Kidney (tissue), 14 donors: ENCODE data around the gene TNFRSF18. TPM values are rescaled to one million over a fixed set of nuclear protein-coding genes. Genes with fewer than 3 reads are reported as not detected.

Experiments used
- DNase-seq, 5 donors: peaks; one replicate each; pipeline ENCODE4 v3.0.0-alpha.2; 2013 to 2020
- FAIRE-seq: peaks from 2 replicates; lab custom pipeline; 2012; peaks lifted over from hg19 to GRCh38; lab: Jason Lieb, UNC
- H3K27ac ChIP-seq, 2 donors: one replicate each; pipeline ENCODE4 v1.7.0; 2013; ENCODE audit warnings: low read depth in 2 of 2, low read length in 2 of 2, inconsistent platforms in 1 of 2
- H3K27me3 ChIP-seq: one replicate; pipeline ENCODE4 v1.7.1; 2013; ENCODE audit warnings: low read length, inconsistent platforms; ENCODE audit not compliant: control insufficient read depth, insufficient read depth
- H3K36me3 ChIP-seq, 3 donors: one replicate each; pipeline versions ENCODE4 v1.7.0 to v1.7.1; 2013; ENCODE audit warnings: low read length in 3 of 3, control low read depth in 1 of 3, inconsistent platforms in 1 of 3; ENCODE audit not compliant: insufficient read depth in 3 of 3, control insufficient read depth in 2 of 3
- H3K4me1 ChIP-seq, 3 donors: one replicate each; pipeline versions ENCODE4 v1.7.0 to v1.7.1; 2013; ENCODE audit warnings: low read length in 3 of 3, inconsistent platforms in 1 of 3, low read depth in 1 of 3; ENCODE audit not compliant: control insufficient read depth in 2 of 3, insufficient read depth in 2 of 3
- H3K4me3 ChIP-seq, 3 donors: one replicate each; pipeline versions ENCODE4 v1.7.0 to v1.8.1; 2013; ENCODE audit warnings: low read length in 3 of 3, control low read depth in 1 of 3, inconsistent platforms in 1 of 3
- H3K9ac ChIP-seq, 3 donors: one replicate each; pipeline versions ENCODE4 v1.7.0 to v1.7.1; 2013; ENCODE audit warnings: low read length in 3 of 3, control low read depth in 1 of 3, inconsistent platforms in 1 of 3
- H3K9me3 ChIP-seq, 3 donors: one replicate each; pipeline versions ENCODE4 v1.7.0 to v1.7.1; 2013; ENCODE audit warnings: low read length in 3 of 3, control low read depth in 1 of 3, inconsistent platforms in 1 of 3; ENCODE audit not compliant: control insufficient read depth in 2 of 3, insufficient read depth in 1 of 3
- intact Hi-C: fragments of 100-400 bp; cut with DNase I; formaldehyde crosslinking; loops from one replicate; pipeline ENCODE4 v1.11.1; 2022
- polyA plus RNA-seq: library from polyadenylated mRNA; stranded (reverse); fragments of 350-450 nt; fragmentation: Illumina TruSeq; extraction: RNeasy Lipid Tissue Mini Kit (QIAGEN cat#74804); gene quantifications from one replicate; pipeline ENCODE4 v1.2.3, GENCODE V29; 2014; ENCODE audit warnings: low read depth, low replicate concordance; ENCODE audit not compliant: insufficient read depth
- total RNA-seq: library from RNA; stranded (reverse); fragmentation: NEBNext Ultra II Directional; extraction: Animal tissue kit (Norgen Biotek cat#: 25700); gene quantifications from one replicate; pipeline ENCODE4 v1.2.1, GENCODE V29; 2021
- TF ChIP-seq, protein P1 (sequence below): IDR thresholded peaks from 3 replicates; pipeline ENCODE4 v1.5.1; 2012; ENCODE audit warnings: mild to moderate bottlenecking, moderate library complexity, borderline replicate concordance; ENCODE audit not compliant: insufficient read depth; ENCODE audit errors: extremely low read depth
- donor health status: control.
- donor health status: control.
- donor health status: control.
- donor health status: control.
- donor health status: control.
- donor health status: DM: yes; HTN: yes; CAD: no.
- donor health status: Normal renal cell carcinoma (clear cell type).

Gene TNFRSF18
- total and polyA plus RNA-seq, 2 donors from 2014 or later: 8.1 TPM; not detected in 1

DNA sequence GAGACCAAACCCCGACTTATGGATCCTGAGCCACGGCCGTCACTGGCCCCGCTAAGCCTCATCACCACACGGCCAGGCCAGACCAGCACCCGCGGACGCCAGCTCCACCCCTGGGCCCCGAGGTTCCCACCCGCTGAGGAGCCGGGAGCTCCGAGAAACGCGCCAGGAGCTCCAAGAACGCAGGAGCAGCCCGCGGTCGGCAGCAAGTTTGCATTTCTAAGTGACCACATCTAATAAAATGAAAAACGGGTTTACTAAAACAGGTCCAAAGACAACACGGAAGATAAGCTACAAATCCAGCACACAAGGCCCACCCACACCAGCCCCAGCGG is 48.2 kb upstream of the TNFRSF18 start:
- intact Hi-C loops: no loop called here
- H3K9ac ChIP-seq: no peak overlapping the region
- H3K36me3 ChIP-seq: peaks cover 3 to 9% (median 6%) of the 10 kb centered on the region in 3 donors
- no peak for FAIRE-seq
- H3K27me3 ChIP-seq: no peaks in the 10 kb centered on the region
- no peak overlapping the region for H3K4me3 ChIP-seq
- H3K9me3 ChIP-seq: no peaks in the 10 kb centered on the region
- peak in 1 of 5 donors; percentile 61 for DNase-seq
- TF ChIP-seq, protein P1, sequence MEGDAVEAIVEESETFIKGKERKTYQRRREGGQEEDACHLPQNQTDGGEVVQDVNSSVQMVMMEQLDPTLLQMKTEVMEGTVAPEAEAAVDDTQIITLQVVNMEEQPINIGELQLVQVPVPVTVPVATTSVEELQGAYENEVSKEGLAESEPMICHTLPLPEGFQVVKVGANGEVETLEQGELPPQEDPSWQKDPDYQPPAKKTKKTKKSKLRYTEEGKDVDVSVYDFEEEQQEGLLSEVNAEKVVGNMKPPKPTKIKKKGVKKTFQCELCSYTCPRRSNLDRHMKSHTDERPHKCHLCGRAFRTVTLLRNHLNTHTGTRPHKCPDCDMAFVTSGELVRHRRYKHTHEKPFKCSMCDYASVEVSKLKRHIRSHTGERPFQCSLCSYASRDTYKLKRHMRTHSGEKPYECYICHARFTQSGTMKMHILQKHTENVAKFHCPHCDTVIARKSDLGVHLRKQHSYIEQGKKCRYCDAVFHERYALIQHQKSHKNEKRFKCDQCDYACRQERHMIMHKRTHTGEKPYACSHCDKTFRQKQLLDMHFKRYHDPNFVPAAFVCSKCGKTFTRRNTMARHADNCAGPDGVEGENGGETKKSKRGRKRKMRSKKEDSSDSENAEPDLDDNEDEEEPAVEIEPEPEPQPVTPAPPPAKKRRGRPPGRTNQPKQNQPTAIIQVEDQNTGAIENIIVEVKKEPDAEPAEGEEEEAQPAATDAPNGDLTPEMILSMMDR: no peak
- no peak overlapping the region for H3K27ac ChIP-seq
- peaks cover 0 to 4% (median 0%) of the 10 kb centered on the region in 3 donors for H3K4me1 ChIP-seq

DNA sequence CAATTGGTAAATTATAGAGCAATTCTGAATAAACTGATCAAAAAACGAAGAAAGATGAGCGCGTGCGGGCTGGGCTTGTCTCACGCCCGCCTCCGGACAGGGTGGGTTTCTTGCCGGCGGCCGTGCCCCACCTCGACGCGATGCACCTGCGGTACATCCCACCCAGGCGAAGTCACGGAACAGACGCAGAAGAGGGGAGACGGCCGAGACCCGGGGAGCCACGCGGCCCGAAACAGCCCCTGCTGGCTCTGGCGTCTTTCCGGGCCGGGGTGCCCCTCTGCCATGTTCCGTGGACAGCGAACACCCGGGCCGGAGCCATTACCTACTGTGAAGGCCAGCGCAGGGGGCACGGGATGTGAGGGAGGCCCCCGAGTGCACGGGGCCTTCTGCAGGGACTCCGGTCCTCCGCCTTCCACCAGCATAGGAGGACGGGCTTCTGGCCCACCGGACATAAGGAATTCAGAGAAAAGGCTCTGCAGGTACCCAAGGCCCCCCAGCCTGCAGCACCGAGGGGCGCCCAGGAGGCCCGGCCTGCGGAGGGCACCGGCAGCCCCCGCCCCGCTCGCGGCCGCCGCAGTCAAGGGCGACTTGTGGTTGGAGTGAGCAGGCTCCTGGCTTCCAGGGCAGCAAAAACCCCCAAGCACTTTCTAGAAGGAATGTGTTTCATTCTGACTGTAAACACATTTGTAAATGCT is 47.7 kb upstream of the TNFRSF18 start:
- TF ChIP-seq, protein P1: no peak
- no peaks in the 10 kb centered on the region for H3K27me3 ChIP-seq
- intact Hi-C loops: no loop called here
- H3K4me3 ChIP-seq: no peak overlapping the region
- H3K36me3 ChIP-seq: peaks cover 2 to 8% (median 4%) of the 10 kb centered on the region in 3 donors
- no peaks in the 10 kb centered on the region for H3K9me3 ChIP-seq
- no peak overlapping the region for H3K27ac ChIP-seq
- peaks cover 0 to 4% (median 0%) of the 10 kb centered on the region in 3 donors for H3K4me1 ChIP-seq
- no peak for FAIRE-seq
- peak in 1 of 5 donors; percentile 79 for DNase-seq
- H3K9ac ChIP-seq: no peak overlapping the region

DNA sequence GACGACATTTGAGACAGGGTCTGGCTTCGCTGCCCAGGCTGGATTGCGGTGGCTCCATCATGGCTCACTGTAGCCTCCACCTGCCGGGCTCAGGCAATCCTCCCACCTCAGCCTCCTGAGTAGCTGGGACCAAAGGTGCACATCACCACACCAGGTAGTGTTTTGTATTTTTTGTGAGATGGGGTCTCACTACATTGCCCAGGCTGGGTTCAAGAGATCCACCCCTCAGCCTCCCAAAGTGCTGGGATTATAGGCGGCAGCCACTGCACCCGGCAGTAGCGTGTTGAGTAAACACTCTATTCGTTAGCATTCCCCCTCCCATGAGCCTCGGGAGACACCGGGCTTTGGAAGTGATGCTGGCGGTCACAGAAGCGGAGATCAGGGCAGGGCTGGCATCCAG is 46.9 kb upstream of the TNFRSF18 start:
- no peaks in the 10 kb centered on the region for H3K27me3 ChIP-seq

More for the DNA sequence above, 46.9 kb upstream of the TNFRSF18 start:
- TF ChIP-seq, protein P1: no peak
- H3K4me3 ChIP-seq: no peak overlapping the region
- H3K9me3 ChIP-seq: no peaks in the 10 kb centered on the region
- H3K9ac ChIP-seq: no peak overlapping the region
- intact Hi-C loops: no loop called here
- DNase-seq: no peak
- no peak overlapping the region for H3K27ac ChIP-seq
- peaks cover 0 to 5% (median 0%) of the 10 kb centered on the region in 3 donors for H3K36me3 ChIP-seq
- no peak for FAIRE-seq
- H3K4me1 ChIP-seq: no peaks in the 10 kb centered on the region
